Caki2 (cell line): Measurements from ENCODE around the gene PLXNA4. TPM values are rescaled to one million over a fixed set of nuclear protein-coding genes. Genes with fewer than 3 reads are reported as not detected.

Experiments used
- DNase-seq: peaks from one replicate; pipeline ENCODE4 v3.0.0-alpha.2; 2015; ENCODE audit warnings: low read depth
- in situ Hi-C: cut with HindIII; loops from 2 replicates; pipeline ENCODE4 v1.10.0; 2016; ENCODE audit warnings: low sequenced_read_pairs, low pct_unique_long_range_greater_than_20kb, mixed read lengths
- total RNA-seq: library from RNA; depleted of rRNA; stranded (reverse); fragments of >200 nt; shearing (Covaris generic); gene quantifications from 2 replicates; pipeline ENCODE4 v1.2.3, GENCODE V29; 2014; ENCODE audit warnings: low replicate concordance

Gene PLXNA4
- total RNA-seq, 1 experiment from 2014 or later: 0.34 TPM

GRCh38 chr7:132158841-132159240, 417.4 kb downstream of the PLXNA4 start:
- in situ Hi-C loops: no loop called here
- no peak for DNase-seq

- DNase-seq: no peak
- in situ Hi-C loops: no loop called here
These were observed 418.1 kb downstream of the PLXNA4 start for GRCh38 chr7:132158166-132158565.

GRCh38 chr7:132155715-132156114, 420.6 kb downstream of the PLXNA4 start:
- DNase-seq: no peak
- in situ Hi-C loops: no loop called here

GRCh38 chr7:132154695-132155471, 421.4 kb downstream of the PLXNA4 start:
- in situ Hi-C loops: no loop called here
- no peak for DNase-seq

GRCh38 chr7:132154248-132154647, 422.0 kb downstream of the PLXNA4 start:
- in situ Hi-C loops: no loop called here

GRCh38 chr7:132152131-132152889, 424.0 kb downstream of the PLXNA4 start:
- DNase-seq: no peak
- in situ Hi-C loops: no loop called here

More at GRCh38 chr7:132154248-132154647, 422.0 kb downstream of the PLXNA4 start:
- DNase-seq: no peak

GRCh38 chr7:132150711-132151110, 425.6 kb downstream of the PLXNA4 start:
- in situ Hi-C loops: no loop called here
- DNase-seq: no peak

- DNase-seq: no peak
- in situ Hi-C loops: no loop called here
These were observed 426.6 kb downstream of the PLXNA4 start for GRCh38 chr7:132149436-132150304.

- DNase-seq: no peak
- in situ Hi-C loops: no loop called here
These were observed 427.4 kb downstream of the PLXNA4 start for GRCh38 chr7:132148876-132149275.

- in situ Hi-C loops: no loop called here
- peak; percentile 79 for DNase-seq
These were observed 430.8 kb downstream of the PLXNA4 start for GRCh38 chr7:132145466-132145865.

- in situ Hi-C loops: no loop called here
- no peak for DNase-seq
These were observed 431.2 kb downstream of the PLXNA4 start for GRCh38 chr7:132145063-132145462.

- DNase-seq: no peak
- in situ Hi-C loops: no loop called here
These were observed 434.3 kb downstream of the PLXNA4 start for GRCh38 chr7:132142006-132142405.

- DNase-seq: no peak
- in situ Hi-C loops: no loop called here
These were observed 435.2 kb downstream of the PLXNA4 start for GRCh38 chr7:132141109-132141508.

- no peak for DNase-seq
These were observed 435.9 kb downstream of the PLXNA4 start for GRCh38 chr7:132140341-132140740.

GRCh38 chr7:132138817-132139216, 437.5 kb downstream of the PLXNA4 start:
- in situ Hi-C loops: no loop called here

More at GRCh38 chr7:132140341-132140740, 435.9 kb downstream of the PLXNA4 start:
- in situ Hi-C loops: no loop called here

GRCh38 chr7:132137681-132138080, 438.6 kb downstream of the PLXNA4 start:
- in situ Hi-C loops: no loop called here
- no peak for DNase-seq

More at GRCh38 chr7:132138817-132139216, 437.5 kb downstream of the PLXNA4 start:
- peak; percentile 53 for DNase-seq

- in situ Hi-C loops: no loop called here
- DNase-seq: no peak
These were observed 440.4 kb downstream of the PLXNA4 start for GRCh38 chr7:132135746-132136385.

GRCh38 chr7:132134814-132135445, 441.3 kb downstream of the PLXNA4 start:
- no peak for DNase-seq
- in situ Hi-C loops: no loop called here
